H1 (cell line): Measurements from ENCODE around the gene AHRR. TPM values are rescaled to one million over a fixed set of nuclear protein-coding genes. Genes with fewer than 3 reads are reported as not detected.

Experiments used
- CTCF ChIA-PET: fragments of 300-600 bp; sonication (Branson Sonifier 250); formaldehyde crosslinking; loops from one replicate; lab custom pipeline; 2021; ENCODE audit not compliant: partially characterized antibody; lab: Charles Lee
- POLR2A ChIA-PET: fragments of 300-600 bp; sonication (Branson Sonifier 250); formaldehyde crosslinking; loops from one replicate; lab custom pipeline; 2021; ENCODE audit warnings: inconsistent platforms; ENCODE audit not compliant: partially characterized antibody; lab: Charles Lee
- DNase-seq, 2 experiments: peaks; one replicate each; pipeline versions ENCODE4 v3.0.0 to v3.0.0-alpha.2; 2010 to 2022; ENCODE audit warnings: low spot score in 2 of 2, low read depth in 1 of 2, mixed read lengths in 1 of 2
- FAIRE-seq: peaks from 2 replicates; lab custom pipeline; 2011; peaks lifted over from hg19 to GRCh38; lab: Jason Lieb, UNC
- H2AFZ ChIP-seq: 2 replicates; pipeline ENCODE4 v1.8.1; 2012; ENCODE audit warnings: low read length, inconsistent platforms
- H2AK5ac ChIP-seq: 2 replicates; pipeline ENCODE4 v1.6.1; 2013; ENCODE audit warnings: low read depth, low read length
- H2BK120ac ChIP-seq: replicated peaks from 2 replicates; pipeline ENCODE3; 2013; ENCODE audit warnings: low read depth, low read length, inconsistent platforms
- H2BK12ac ChIP-seq: 2 replicates; pipeline ENCODE4 v1.6.1; 2013; ENCODE audit warnings: low read depth, low read length
- H2BK15ac ChIP-seq: 2 replicates; pipeline ENCODE4 v1.6.1; 2013; ENCODE audit warnings: low read length
- H2BK20ac ChIP-seq: 2 replicates; pipeline ENCODE4 v1.6.1; 2013; ENCODE audit warnings: low read length
- H2BK5ac ChIP-seq: 2 replicates; pipeline ENCODE4 v1.6.1; 2013; ENCODE audit warnings: low read depth, low read length
- H3K14ac ChIP-seq: 2 replicates; pipeline ENCODE4 v1.6.1; 2013; ENCODE audit warnings: inconsistent platforms; ENCODE audit not compliant: insufficient read length
- H3K18ac ChIP-seq: 2 replicates; pipeline ENCODE4 v1.6.1; 2013; ENCODE audit warnings: low read length; ENCODE audit errors: extremely low read depth
- H3K23ac ChIP-seq: 2 replicates; pipeline ENCODE4 v1.6.1; 2013; ENCODE audit warnings: inconsistent platforms; ENCODE audit not compliant: insufficient read length
- H3K23me2 ChIP-seq: 2 replicates; pipeline ENCODE4 v1.6.1; 2013; ENCODE audit warnings: low read depth, low read length
- H3K27ac ChIP-seq: 2 replicates; pipeline ENCODE4 v1.6.1; 2011; ENCODE audit warnings: low read depth, low read length, inconsistent platforms
- H3K27me3 ChIP-seq, 4 experiments: replicated peaks in 1 of 4; 1 replicate in 1 of 4; 2 replicates in 3 of 4; pipeline versions ENCODE4 v1.6.1 to v1.8.1; 2011 to 2013; ENCODE audit warnings: low read length in 3 of 4, mild to moderate bottlenecking in 3 of 4, inconsistent platforms in 2 of 4, mixed read lengths in 2 of 4, moderate library complexity in 1 of 4; ENCODE audit not compliant: control insufficient read depth in 3 of 4, insufficient read depth in 3 of 4; ENCODE audit errors: extremely low read depth in 1 of 4
- H3K36me3 ChIP-seq, 4 experiments: 2 replicates each; pipeline versions ENCODE4 v1.6.1 to v1.8.1; 2011 to 2013; ENCODE audit warnings: mild to moderate bottlenecking in 4 of 4, low read length in 3 of 4, moderate library complexity in 2 of 4, control low read depth in 1 of 4, inconsistent platforms in 1 of 4; ENCODE audit not compliant: insufficient read depth in 4 of 4, control insufficient read depth in 2 of 4
- H3K4ac ChIP-seq: replicated peaks from 2 replicates; pipeline ENCODE3; 2013; ENCODE audit warnings: low read length, low read depth, mixed read lengths, inconsistent platforms; ENCODE audit not compliant: insufficient read length
- H3K4me1 ChIP-seq, 4 experiments: replicated peaks in 1 of 4; 1 replicate in 1 of 4; 2 replicates in 3 of 4; pipeline versions ENCODE4 v1.6.1 to v1.8.1; 2011 to 2013; ENCODE audit warnings: low read length in 3 of 4, inconsistent platforms in 2 of 4, mixed read lengths in 1 of 4; ENCODE audit not compliant: insufficient read depth in 4 of 4, control insufficient read depth in 3 of 4
- H3K4me2 ChIP-seq, 2 experiments: 2 replicates each; pipeline versions ENCODE4 v1.6.1 to v1.8.1; 2011 to 2013; ENCODE audit warnings: low read depth in 2 of 2, low read length in 2 of 2, control low read depth in 1 of 2, inconsistent platforms in 1 of 2, mild to moderate bottlenecking in 1 of 2; ENCODE audit not compliant: insufficient read depth in 1 of 2
- H3K4me3 ChIP-seq, 4 experiments: fragments of 200-600, 300-600 bp in 1 of 4; sonication (generic), shearing (Covaris generic), sonication (Bioruptor Twin) in 1 of 4; 2 replicates each; pipeline versions ENCODE4 v1.5.1 to v1.8.1; 2011 to 2016; ENCODE audit warnings: low read length in 4 of 4, low read depth in 3 of 4, control low read depth in 2 of 4, inconsistent platforms in 2 of 4, mild to moderate bottlenecking in 2 of 4, mixed read lengths in 1 of 4, moderate library complexity in 1 of 4; ENCODE audit not compliant: insufficient read depth in 2 of 4; ENCODE audit errors: extremely low read depth in 1 of 4
- H3K56ac ChIP-seq: replicated peaks from 2 replicates; pipeline ENCODE3; 2013; ENCODE audit warnings: low read depth, mild to moderate bottlenecking, mixed read lengths, low read length, inconsistent platforms; ENCODE audit not compliant: insufficient read length
- H3K79me1 ChIP-seq: 2 replicates; pipeline ENCODE4 v1.6.1; 2013; ENCODE audit warnings: low read depth, low read length, control low read depth
- H3K79me2 ChIP-seq, 2 experiments: 2 replicates each; pipeline versions ENCODE4 v1.6.1 to v1.8.1; 2012 to 2013; ENCODE audit warnings: low read length in 2 of 2, mild to moderate bottlenecking in 2 of 2, inconsistent platforms in 1 of 2; ENCODE audit not compliant: insufficient read depth in 2 of 2, control insufficient read depth in 1 of 2
- H3K9ac ChIP-seq, 4 experiments: replicated peaks in 1 of 4; 1 replicate in 1 of 4; 2 replicates in 3 of 4; pipeline versions ENCODE4 v1.6.1 to v1.8.1; 2011 to 2013; ENCODE audit warnings: low read depth in 3 of 4, low read length in 3 of 4, control low read depth in 2 of 4, mild to moderate bottlenecking in 2 of 4, moderate library complexity in 2 of 4, inconsistent platforms in 1 of 4; ENCODE audit errors: extremely low read depth in 1 of 4
- H3K9me3 ChIP-seq, 2 experiments: 2 replicates each; pipeline versions ENCODE4 v1.6.1 to v1.8.1; 2012 to 2013; ENCODE audit warnings: mild to moderate bottlenecking in 2 of 2, moderate library complexity in 2 of 2, control low read depth in 1 of 2, inconsistent platforms in 1 of 2, low read depth in 1 of 2, low read length in 1 of 2, mixed read lengths in 1 of 2; ENCODE audit not compliant: insufficient read depth in 2 of 2
- H4K20me1 ChIP-seq, 2 experiments: replicated peaks in 1 of 2; 2 replicates each; pipeline versions ENCODE3 to v1.8.1; 2011 to 2013; ENCODE audit warnings: inconsistent platforms in 2 of 2, low read length in 2 of 2, mild to moderate bottlenecking in 1 of 2; ENCODE audit not compliant: insufficient read depth in 2 of 2, control insufficient read depth in 1 of 2
- H4K5ac ChIP-seq: 2 replicates; pipeline ENCODE4 v1.6.1; 2013; ENCODE audit warnings: low read length, low read depth, mixed read lengths, inconsistent platforms; ENCODE audit not compliant: insufficient read length
- H4K8ac ChIP-seq: 2 replicates; pipeline ENCODE4 v1.8.0; 2013; ENCODE audit warnings: mild to moderate bottlenecking, moderate library complexity, low read length, inconsistent platforms; ENCODE audit not compliant: insufficient read depth; ENCODE audit errors: extremely low read depth
- H4K91ac ChIP-seq: replicated peaks from 2 replicates; pipeline ENCODE3; 2013; ENCODE audit warnings: low read length, mixed read lengths, inconsistent platforms; ENCODE audit not compliant: insufficient read length
- TAF7 ChIP-seq: optimal IDR thresholded peaks from 2 replicates; pipeline ENCODE3; 2011; ENCODE audit warnings: low read depth, mild to moderate bottlenecking, inconsistent platforms, low read length, moderate library complexity, borderline replicate concordance
- WGBS, 2 experiments: shearing (Covaris generic) in 1 of 2; methylation state at CpG; one replicate each; pipeline versions ENCODE4 v1.1.6 to v1.1.7; 2013 to 2015; ENCODE audit warnings: low lambda C conversion rate in 2 of 2, mixed read lengths in 2 of 2, inconsistent platforms in 1 of 2, low coverage in 1 of 2, missing lambda C conversion rate in 1 of 2; ENCODE audit not compliant: insufficient replicate concordance in 2 of 2, insufficient coverage in 1 of 2, insufficient read length in 1 of 2; ENCODE audit errors: extremely low coverage in 1 of 2, missing lambda C conversion rate in 1 of 2; 5-methylcytosine and 5-hydroxymethylcytosine counted together
- polyA plus RNA-seq, 7 experiments: library from polyadenylated mRNA; depleted of rRNA in 3 of 7; stranded (reverse) in 5 of 7; unstranded in 2 of 7; fragments of >200 nt in 5 of 7; fragments of 200-250 nt in 2 of 7; gene quantifications; 1 replicate in 5 of 7; 2 replicates in 1 of 7; 4 replicates in 1 of 7; pipeline versions ENCODE4 v1.2.1 to v1.2.3, GENCODE V29; 2011 to 2013; ENCODE audit warnings: missing spikeins in 2 of 7, mixed read lengths in 2 of 7
- total RNA-seq: library from RNA; stranded (reverse); fragmentation: NEBNext Ultra II Directional; extraction: Animal tissue kit (Norgen Biotek cat#: 25700); gene quantifications from 2 replicates; pipeline ENCODE4 v1.2.1, GENCODE V29; 2021

AHRR gene
- total and polyA plus RNA-seq, 2 of the 8 experiments (the other 6 are each of a cell fraction or from before 2014, with no cell fraction given), result 0.41 to 0.80 TPM

DNA sequence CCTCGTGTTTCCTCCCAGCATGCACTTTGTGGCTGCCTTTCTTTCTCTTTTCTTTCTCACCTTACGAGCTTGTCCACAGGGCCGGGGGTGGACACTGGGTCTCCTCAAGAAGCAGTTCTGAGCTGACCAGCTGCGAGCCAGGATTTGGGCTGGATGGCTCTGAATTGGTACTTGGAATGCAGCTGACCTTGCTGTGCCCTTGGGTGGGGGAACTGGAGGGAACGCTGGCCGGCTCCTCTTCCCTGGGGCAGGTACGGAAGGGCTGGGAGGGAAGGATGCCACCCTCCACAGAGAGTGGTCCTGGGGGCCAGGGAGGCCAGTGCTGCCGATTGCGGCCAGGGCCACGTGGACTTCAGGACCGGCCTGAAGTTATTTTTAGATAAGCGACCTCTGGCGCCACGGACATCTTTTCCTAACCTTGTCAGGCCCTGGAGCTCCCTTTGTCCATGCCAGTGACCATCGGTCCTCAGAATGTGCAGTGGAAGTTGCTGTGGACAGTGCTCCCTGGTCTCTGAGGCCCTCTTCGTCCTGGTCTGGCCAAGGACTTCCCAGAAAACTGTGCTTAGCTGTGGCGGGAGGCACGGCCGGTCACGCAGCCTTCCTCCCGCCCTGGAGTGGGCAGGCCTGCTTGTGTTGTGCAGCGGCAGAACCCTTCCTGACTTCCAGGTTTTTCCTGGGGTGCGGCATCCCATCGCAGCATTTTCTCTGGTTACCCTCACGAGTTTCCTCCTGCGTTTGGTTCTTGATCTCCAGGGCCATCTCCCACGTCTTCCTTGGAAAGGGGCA lies 13.5 kb upstream of the AHRR start:
- no peak for DNase-seq
- FAIRE-seq, result no peak
- 92% methylated on average over 25 of the region's 27 CpGs; no CpG with 5 or more reads in 1 of the 2 experiments for WGBS, 2 experiments
- H3K23ac ChIP-seq, result no peak overlapping the region
- no peaks in the 10 kb centered on the region for H3K27me3 ChIP-seq
- no peak overlapping the region for H3K14ac ChIP-seq
- TF ChIP-seq TAF7, result no peak
- H4K5ac ChIP-seq, result no peak overlapping the region
- H3K9ac ChIP-seq, result no peak overlapping the region
- no peak overlapping the region for H2AK5ac ChIP-seq
- peaks cover 7 to 13% of the 10 kb centered on the region in 2 experiments for H4K20me1 ChIP-seq
- H3K36me3 ChIP-seq, result peaks cover 0 to 8% (median 4%) of the 10 kb centered on the region in 4 experiments; a peak in 3 of 8 replicates
- H3K4me1 ChIP-seq, result peaks cover 0 to 2% (median 0%) of the 10 kb centered on the region in 4 experiments; a peak in 3 of 7 replicates
- H2BK5ac ChIP-seq, result 0 out of 2 replicates have a peak overlapping the region, but pooled peaks have one; percentile 35
- H3K4me2 ChIP-seq, result no peak overlapping the region
- H2BK120ac ChIP-seq, result no peak overlapping the region
- H3K18ac ChIP-seq, result no peak overlapping the region; the same call in 1 of the 2 replicates
- H3K23me2 ChIP-seq, result no peaks in the 10 kb centered on the region
- no peak overlapping the region for H2BK20ac ChIP-seq
- H3K79me2 ChIP-seq, result peaks cover 0 to 12% of the 10 kb centered on the region in 2 experiments; a peak in 1 of 4 replicates
- no peak overlapping the region for H3K27ac ChIP-seq
- H2AFZ ChIP-seq, result no peak overlapping the region
- ChIA-PET CTCF (interaction anchor here (0.7 to 2.2 kb wide), 4 partner anchors 9 to 123 kb away, joined by 3 to 8 read pairs (median 3); no protein-coding TSS in a partner anchor), POLR2A (no interaction called here)
- peak overlapping the region; percentile 6; the same call in 1 of the 2 replicates for H4K8ac ChIP-seq
- no peak overlapping the region for H3K4me3 ChIP-seq
- H4K91ac ChIP-seq, result no peak overlapping the region
- peaks cover 7% of the 10 kb centered on the region for H3K79me1 ChIP-seq
- no peak overlapping the region for H2BK15ac ChIP-seq
- no peak overlapping the region for H3K4ac ChIP-seq
- no peaks in the 10 kb centered on the region for H3K9me3 ChIP-seq
- no peak overlapping the region for H3K56ac ChIP-seq
- H2BK12ac ChIP-seq, result 0 out of 2 replicates have a peak overlapping the region, but pooled peaks have one; percentile 39
